GM18508 (cell line): ENCODE data around the gene LTBP4.
A peak's percentile ranks its signal among the peaks of the same experiment; 100 is the strongest.

ENCODE experiments used
- ATAC-seq: cut with Tn5 transposase; IDR thresholded peaks from one replicate; pipeline ENCODE4 v1.9.1; 2021; ENCODE audit warnings: moderate number of reproducible peaks; ENCODE audit not compliant: insufficient read depth, unreplicated experiment

The LTBP4 gene

DNA sequence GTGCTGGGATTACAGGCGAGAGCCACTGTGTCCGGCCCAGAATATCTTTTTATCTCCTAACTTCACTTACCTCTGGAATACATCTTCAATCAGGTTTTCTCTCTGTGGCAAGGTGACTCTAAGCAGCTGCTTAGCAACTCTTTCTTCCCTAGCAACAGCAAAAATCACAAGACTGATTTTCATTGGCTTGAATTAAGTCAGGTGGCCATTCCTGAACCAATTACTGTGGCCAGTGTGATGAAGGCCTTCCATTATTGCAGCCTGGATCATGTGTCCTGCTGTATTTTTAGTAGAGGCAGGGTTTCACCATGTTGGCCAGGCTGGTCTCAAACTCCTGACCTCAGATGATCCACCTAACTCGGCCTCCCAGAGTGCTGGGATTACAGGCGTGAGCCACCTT lies 9.0 kb upstream of the LTBP4 start:
- ATAC-seq, result no peak

DNA sequence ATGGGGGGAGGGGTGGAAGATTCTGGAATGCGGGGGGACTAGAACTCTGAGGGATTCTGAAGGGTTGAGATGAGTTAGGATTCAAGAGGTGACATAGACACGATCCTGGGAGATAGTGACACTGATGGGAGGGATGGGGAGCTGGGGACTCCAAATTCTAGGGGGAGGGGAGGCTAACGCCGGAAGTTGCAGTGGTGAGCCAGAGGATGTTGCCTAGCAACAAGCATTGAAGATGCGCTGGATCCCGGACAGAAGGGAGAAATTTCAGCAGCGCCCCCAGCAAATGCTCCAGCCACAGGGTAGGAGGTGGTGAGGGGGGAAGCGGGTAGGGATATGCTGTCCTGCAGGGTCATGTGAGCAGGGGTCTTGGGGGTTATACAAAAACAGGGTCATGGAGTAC lies 6.9 kb upstream of the LTBP4 start:
- ATAC-seq, result no peak

DNA sequence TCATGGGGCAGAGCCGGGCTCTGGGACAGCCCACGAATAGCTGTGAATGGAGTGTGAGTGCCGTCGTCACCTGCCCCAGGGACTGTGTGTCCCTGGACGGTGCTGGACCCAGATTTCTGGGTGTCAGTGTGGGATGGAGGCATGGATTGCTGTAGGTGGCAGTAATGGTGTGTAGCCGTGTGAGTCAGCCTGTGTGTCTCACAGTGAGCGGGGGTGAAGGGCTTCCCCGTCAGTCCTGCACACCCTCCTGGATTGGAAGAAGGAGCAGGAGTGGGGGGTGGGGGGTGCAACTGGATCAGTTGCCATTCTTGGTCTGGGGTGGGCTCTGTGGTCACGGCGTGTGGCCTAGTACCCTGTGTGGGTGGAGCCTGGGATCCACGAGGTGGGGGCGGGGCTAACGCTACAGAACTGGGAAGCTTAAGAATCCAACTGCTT lies 6.5 kb upstream of the LTBP4 start:
- no peak for ATAC-seq

DNA sequence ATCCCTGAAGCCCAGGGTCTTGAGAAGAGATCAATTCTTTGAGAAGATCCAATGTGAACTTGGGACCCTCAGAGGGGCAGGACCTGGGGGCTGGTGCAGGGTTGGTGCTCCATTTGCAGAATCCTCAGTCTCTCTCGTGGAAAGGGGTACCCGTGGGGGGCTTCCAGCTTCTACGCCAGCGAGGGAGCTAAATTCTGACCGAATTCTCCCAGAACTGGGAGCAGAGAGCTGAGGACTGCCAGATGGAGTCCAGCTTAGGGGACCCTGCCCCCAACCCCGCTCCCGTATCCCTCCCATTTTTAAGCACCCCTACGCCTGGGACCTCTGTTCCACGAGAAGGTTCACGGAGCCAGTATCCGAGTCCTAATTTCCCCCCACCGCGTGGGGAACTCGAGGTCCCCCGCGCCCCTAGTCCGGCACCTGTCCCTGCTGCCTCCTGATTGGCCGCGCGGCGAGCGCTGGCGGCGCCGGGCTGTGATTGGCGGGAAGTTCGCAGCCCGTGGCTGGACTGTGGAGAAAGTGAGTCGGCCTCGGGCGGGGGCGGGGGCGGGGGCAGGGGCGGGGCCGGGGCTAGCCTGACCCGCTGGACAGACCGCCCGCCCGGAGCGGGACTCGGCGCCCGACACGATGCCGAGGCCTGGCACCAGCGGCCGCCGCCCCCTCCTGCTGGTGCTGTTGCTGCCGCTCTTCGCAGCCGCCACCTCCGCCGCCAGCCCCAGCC lies 4.4 kb upstream of the LTBP4 start:
- ATAC-seq, result no peak

DNA sequence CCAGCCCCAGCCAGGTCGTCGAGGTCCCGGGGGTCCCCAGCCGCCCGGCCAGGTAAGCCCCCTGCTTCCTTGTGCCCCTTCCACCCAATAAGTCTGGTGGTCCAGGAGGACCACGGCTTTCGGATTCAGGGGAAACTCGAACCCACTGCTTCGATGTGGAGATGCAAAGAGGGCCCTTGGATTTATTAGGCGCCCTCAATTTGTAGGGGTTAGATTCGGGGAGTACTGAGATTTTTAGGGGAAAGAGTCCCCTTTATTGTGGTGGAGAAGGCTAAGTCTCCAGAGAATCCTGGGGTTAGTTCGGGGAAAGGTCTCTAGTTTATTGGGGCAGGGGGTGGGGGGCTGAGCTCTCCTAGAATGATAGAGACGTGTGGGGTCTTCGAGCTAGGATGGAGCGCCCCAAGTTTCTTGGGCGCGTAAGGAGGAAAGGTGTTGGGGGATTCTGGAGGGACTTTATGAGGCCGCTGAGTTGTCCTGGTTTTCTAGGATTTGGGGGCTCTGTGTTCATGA lies 3.8 kb upstream of the LTBP4 start:
- ATAC-seq, result no peak

DNA sequence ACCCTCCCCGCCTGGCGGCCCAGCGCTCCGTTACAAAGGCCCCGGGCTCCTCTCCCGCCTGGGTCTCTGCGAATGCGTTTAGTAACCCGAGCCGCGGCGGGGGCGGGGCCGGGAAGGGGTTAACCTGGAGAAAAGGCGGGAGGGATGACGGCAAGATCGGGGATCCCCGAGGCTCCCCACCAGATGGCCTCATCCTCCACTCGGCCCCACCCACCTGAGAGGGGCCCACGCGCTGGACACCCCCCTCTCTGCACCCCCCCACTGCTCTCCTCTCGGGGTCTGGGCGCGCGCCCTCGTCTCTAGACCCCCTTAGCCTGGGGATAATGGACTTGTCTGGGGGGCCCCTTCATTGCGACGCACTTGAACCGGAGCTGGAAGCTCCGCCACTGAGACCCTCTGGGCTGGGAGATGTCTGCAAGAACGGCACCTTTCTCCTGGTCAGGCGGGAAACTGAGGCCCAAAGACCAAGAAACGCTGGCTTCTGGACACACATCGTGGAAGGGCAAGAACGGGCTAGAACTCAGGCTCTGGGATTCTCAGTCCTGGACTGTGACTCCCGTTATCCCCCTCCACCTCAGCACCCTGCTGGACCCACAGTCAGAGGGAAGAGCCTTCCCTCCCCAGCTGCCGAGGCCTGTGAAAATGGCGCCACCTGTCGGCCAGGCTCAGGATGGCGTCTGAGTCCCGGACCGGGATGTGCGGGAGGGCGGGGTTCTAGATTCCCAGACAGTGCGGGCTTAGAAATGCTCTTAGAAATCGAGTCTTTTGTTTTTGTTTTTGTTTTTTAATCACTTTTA lies 2.9 kb upstream of the LTBP4 start:
- ATAC-seq, result no peak

DNA sequence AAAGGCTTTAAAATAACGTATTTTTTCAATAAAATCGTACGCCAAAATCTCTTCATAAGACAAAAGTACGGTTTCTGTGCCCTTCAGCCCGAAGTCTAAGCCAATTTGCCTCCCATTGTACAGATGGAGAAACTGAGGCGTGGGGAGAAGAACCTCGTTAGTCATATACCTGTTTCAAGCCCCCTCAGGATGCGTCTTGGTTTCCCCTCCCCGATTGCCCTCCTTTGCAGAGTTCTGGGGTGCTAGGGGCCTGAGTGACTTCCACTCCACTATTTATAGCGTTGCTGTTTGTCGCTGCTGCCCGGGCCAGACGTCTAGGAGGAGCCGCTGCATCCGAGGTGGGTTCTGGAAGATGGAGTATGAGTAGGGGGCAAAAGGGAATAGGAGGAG lies 2.3 kb upstream of the LTBP4 start:
- no peak for ATAC-seq

DNA sequence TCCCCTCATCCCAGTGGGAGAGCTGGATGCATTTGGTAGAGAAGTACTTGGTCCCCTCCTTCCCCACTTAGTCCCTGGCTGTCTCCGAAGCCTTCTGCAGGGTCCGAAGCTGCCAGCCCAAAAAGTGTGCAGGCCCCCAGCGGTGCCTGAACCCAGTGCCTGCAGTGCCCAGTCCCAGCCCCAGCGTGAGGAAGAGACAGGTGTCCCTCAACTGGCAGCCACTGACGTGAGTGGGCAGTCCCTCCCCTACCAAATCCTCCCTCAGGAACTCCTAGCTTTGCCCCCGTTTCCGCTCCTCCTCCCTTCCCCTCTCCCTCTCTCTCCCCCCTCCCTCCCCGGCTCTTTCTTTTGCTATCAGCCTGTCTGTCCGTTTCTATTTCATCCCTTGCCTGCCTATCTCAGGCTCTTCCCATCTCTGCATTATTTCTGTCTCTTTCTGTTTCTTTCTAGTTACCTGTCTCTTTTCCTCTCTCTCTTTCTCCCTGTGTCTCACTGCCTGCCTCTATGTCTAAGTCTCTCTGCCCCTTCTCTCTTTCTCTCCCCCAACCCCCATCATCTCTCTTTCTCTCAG lies 1.8 kb upstream of the LTBP4 start:
- ATAC-seq, result no peak

DNA sequence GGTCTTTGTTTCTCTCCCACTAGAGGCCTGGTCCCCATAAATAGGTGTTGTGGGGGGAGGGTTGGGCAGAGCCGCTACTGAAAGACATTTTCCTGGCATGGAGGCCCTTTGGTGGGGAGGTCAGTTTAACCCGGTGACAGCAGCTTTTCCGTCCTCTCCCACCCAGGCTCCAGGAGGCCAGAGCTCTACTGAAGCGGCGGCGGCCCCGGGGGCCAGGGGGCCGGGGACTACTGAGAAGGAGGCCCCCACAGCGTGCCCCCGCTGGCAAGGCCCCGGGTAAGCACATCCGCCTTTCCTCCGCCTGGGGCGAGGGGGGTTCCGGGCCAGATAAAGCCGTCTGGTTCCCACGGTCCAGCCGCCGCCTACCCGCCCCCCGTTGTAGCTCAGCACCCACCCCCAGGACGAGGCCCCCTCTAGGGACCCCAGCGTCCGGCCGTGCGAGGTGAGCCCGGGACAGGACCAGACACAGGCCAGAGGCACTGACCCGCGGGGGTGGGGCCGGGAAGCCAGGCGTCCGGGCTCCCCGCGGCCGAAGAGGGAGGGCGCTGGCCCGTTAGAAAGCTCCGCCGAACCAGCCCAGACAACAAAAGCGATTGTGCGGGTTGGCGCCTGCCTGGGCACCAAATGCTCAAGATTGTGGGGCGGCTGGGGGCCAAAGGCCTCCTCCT lies 1.1 kb upstream of the LTBP4 start:
- no peak for ATAC-seq

DNA sequence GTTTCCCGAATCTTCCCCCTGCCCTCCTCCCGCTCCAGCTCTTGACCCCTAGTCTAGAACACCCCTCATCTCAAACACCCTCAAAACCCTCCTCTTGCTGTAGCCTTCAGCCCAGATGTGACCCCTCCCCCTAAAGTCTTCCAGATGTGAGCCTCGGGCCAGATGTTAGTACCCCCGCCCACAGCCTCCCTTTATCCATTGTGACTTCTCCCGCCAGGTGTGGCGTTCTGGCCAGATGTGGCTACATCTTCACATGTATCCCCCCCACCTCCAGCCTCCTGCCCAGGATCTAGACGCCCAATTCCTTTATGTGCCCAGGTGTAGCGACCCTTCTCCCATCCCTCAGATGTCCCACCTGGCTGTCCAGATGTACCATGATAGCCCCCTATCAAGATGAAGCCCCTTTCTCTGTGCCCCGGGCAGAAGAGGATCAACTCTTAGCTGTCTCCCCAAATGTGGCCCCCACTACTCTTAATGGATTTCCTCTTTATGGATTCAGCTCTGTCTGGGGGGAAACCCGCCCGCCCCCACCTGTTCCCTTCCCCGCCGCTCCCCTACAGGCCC lies 517 bp upstream of the LTBP4 start:
- no peak for ATAC-seq

DNA sequence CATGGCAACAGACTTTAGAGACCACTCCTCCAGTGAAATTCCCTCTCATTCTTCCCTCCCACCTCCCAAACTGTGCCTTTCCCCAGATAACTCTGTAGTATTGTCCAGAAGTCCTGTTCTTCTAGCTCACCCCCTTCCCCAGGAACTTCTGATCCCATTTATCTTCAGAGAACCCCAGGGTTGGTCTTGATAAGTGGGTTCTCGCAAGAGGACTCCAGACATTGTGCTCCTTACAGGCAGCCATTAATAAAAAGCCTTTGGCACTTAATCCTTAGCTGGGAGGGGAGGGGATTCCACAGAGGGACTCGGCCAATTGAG lies 1.9 kb downstream of the LTBP4 start:
- no peak for ATAC-seq

DNA sequence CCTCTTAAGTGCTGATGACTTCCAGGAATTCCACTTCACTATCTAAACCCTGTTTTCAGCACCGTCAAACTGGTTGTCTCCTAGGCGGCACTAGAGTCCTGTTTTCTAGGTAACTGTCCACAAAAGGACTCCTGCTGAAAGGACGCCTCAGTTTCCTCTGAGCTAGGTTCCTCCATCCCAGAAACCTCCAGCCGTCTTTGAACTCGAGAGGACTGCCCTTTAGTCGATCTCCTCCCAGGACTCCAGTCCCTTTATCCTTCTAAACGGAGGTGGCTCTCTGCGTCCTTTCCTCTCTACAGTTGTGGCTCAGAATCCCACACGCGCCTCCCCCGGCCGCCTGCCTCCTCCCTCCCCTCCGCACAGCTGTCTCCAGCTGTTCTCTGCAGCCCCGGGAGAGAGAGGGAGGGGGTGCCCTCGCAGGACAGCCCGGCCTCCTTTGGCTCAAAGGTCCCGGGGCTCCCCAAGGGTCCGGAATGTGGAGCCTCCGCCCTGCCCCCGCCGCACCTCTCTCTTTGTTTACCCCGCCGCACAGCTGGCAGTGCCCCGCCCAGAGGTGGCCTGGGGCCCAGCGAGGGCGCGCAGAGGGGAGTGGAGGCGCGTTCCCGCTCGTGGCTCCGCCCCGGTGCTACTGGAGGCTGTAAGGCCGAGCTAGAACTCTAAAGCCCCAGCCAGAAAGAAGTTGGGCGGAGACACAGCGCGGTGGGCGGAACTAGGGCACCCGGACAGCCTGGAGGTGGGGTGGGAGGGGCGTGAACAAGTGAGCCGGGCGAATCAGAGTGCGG lies 2.4 kb downstream of the LTBP4 start:
- ATAC-seq, result peak; percentile 36

DNA sequence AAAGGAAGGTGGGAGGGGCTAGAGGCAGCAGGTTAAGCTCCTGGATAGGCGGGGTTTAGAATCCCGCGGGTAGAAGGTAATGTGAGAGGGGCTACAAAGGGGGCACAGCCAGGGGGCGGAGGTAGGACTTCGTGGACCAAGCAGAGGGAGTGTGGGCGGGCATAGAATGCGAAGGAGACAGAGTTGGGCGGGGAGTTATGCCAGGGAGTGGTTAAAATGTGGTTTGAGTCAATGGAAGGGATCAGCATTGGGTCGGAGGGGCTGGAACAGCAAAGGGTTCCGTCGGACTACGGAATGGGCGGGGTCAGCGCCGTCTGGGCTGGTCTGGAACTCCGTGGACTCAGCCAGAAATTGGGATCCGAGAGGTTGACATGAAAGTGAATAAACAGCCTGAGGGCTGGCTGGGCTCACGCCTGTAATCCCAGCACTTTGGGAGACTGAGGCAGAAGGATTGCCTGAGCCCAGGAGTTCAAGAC lies 3.0 kb downstream of the LTBP4 start:
- ATAC-seq, result no peak

DNA sequence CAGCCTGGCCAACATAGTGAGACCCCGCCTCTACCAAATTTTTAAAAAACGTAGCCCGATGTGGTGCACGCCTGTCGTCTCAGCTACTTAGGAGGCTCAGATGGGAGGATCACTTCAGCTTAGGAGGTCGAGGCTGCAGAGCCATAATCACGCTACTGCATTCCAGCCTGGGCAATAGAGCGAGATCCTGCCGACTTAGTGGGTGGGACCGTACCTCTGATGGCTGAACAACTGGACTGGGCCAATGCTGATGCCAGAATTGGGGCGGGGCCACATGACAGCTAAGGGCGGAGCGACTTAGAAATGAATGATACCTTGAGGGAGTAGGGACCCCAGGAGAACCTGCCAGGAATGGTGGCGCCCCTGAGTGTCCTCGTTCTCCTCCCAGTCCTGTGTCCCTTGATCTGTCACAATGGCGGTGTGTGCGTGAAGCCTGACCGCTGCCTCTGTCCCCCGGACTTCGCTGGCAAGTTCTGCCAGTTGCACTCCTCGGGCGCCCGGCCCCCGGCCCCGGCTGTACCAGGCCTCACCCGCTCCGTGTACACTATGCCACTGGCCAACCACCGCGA lies 3.6 kb downstream of the LTBP4 start:
- no peak for ATAC-seq

DNA sequence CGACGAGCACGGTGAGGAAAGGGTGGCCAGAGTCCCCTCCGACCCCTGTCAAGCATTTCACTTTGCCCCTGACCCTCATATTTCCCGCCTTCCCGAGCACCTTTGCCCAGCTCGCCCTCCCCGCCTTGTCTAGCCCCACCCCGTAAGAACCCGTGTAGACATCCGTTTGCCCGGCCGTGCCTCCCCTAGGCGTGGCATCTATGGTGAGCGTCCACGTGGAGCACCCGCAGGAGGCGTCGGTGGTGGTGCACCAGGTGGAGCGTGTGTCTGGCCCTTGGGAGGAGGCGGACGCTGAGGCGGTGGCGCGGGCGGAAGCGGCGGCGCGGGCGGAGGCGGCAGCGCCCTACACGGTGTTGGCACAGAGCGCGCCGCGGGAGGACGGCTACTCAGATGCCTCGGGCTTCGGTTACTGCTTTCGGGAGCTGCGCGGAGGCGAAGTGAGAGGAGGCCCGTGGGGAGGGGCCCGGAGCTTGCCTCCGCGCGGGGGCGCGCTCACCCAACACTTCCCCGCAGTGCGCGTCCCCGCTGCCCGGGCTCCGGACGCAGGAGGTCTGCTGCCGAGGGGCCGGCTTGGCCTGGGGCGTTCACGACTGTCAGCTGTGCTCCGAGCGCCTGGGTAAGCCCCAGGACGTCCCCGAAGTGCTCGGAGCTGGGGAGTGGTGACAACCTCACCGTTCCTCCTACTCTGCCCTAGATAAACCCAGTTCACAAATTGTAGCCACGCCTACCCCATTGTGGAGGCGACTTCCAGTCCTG lies 4.2 kb downstream of the LTBP4 start:
- no peak for ATAC-seq

DNA sequence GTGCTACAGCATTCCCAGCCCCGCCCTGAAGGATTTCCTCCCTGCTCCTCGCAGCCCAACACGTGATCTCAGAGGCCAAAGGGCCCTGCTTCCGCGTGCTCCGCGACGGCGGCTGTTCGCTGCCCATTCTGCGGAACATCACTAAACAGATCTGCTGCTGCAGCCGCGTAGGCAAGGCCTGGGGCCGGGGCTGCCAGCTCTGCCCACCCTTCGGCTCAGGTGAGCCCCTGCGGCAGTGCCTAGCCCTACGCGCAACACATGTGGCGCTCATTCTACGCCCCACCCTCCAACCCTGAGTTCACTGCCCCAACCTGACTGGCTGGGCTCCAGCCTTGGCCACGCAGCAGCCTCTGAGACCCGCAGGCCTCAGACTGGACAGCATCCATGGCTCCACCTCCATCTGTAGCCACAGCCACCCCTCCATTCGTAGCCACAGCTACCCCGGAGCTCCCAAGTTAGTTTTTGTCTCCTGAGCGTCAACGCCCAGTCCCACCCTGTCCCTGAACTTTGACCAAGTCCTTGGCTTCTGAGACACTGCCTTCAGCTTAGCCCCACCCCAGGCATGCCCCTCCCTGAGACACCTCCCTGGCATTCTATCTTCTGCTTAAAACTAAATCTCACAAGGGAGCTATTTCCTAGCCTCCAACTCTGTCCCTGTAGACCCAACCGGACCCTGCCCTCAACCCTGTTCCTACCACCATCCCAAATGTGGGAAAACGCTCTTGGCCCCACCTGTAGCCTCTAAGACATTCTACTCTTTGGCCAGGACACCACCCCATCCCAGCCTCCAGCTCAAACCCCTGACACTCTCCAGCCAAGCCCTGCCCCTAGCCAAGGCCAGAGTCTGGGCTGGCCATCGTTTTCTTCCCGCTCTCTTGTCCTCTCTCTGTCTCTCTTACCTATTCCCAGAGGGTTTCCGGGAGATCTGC lies 6.4 kb downstream of the LTBP4 start:
- no peak for ATAC-seq

DNA sequence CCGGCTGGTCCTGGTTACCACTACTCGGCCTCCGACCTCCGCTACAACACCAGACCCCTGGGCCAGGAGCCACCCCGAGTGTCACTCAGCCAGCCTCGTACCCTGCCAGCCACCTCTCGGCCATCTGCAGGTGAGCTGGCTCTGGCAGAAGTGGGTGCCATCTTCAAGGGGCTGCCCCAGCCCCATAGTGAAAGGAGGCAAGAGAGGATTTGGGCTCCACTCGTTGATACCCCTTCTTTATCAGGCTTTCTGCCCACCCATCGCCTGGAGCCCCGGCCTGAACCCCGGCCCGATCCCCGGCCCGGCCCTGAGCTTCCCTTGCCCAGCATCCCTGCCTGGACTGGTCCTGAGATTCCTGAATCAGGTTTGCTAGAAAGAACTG lies 7.1 kb downstream of the LTBP4 start:
- no peak for ATAC-seq

DNA sequence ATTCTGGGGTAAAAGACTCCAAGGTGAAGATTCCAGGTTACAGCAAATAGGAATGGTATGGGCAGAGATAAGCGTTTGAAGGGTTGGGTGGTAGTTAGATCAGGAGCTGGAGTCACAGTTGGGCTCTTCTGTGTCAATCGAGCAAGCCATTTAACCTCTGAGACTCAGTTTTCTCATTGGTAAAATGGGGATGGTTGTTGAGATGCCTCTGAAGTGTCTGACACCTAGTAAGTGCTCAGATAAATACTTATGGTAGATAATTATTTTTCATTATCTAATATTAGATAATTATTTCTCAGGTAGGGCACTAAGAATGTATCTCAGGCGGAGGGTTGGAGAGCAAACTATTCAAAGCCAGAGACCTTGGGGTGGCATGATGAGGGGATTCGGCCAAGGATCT lies 7.8 kb downstream of the LTBP4 start:
- ATAC-seq, result no peak
